ENCODE data around the gene TMCC2.

Gene TMCC2

GRCh38 chr1:205255941-205256780 lies 28.4 kb downstream of the TMCC2 start:
- Histone ChIP-seq H2BK5ac (ENCODE audit: low read depth, low read length, poor library complexity) (no peak overlapping the region), H3K14ac (ENCODE audit: low read length) (no peak overlapping the region), H3K79me2 (ENCODE audit: control insufficient read depth, insufficient read depth, low read length, poor library complexity) (no peaks in the 10 kb centered on the region), H3K4ac (ENCODE audit: low read depth, low read length) (no peak overlapping the region), H3K9me3 (ENCODE audit: insufficient read depth, low read depth, low read length) (no peaks in the 10 kb centered on the region), H2BK12ac (ENCODE audit: low read length) (no peak overlapping the region), H3K36me3 (ENCODE audit: control insufficient read depth in 1 of 2, insufficient read depth in 2 of 2, low read length in 2 of 2) (no peaks in the 10 kb centered on the region), H2BK120ac (ENCODE audit: insufficient read depth, low read length, poor library complexity) (no peak overlapping the region), H3K4me2 (ENCODE audit: low read length) (no peak overlapping the region), H4K91ac (ENCODE audit: low read depth, low read length) (no peak overlapping the region), H2AFZ (ENCODE audit: insufficient read depth, low read length, poor library complexity) (no peak overlapping the region), H3K4me1 (ENCODE audit: control insufficient read depth in 1 of 2, insufficient read depth in 2 of 2, low read length in 2 of 2) (peaks cover 12 to 17% of the 10 kb centered on the region in 2 experiments), H3K4me3 (ENCODE audit: low read depth, low read length) (no peak overlapping the region), H3K23ac (ENCODE audit: low read length) (no peak overlapping the region), H4K12ac (ENCODE audit: low read depth, low read length) (no peak overlapping the region), H3K27ac (ENCODE audit: low read depth, low read length) (no peak overlapping the region), H2AK5ac (ENCODE audit: low read length) (no peak overlapping the region), H3K18ac (ENCODE audit: low read length) (no peak overlapping the region), H3K27me3 (ENCODE audit: insufficient read depth, low read length) (no peaks in the 10 kb centered on the region), H3K79me1 (ENCODE audit: low read length) (peaks cover 9% of the 10 kb centered on the region), H4K8ac (ENCODE audit: low read depth, low read length) (no peak overlapping the region), H3K9ac (ENCODE audit: low read length) (no peak overlapping the region)
- WGBS (ENCODE audit: extremely low coverage, insufficient coverage, insufficient read length), result no CpG with 5 or more reads among the region's 8 CpGs
- DNase-seq, result peak; percentile 82 to 94

- H3K4me3 ChIP-seq (ENCODE audit: low read depth, low read length), result no peak overlapping the region
These were observed 29.3 kb downstream of the TMCC2 start for GRCh38 chr1:205256951-205257625.

GRCh38 chr1:205257735-205258134 lies 30.0 kb downstream of the TMCC2 start:
- H2AFZ ChIP-seq (ENCODE audit: insufficient read depth, low read length, poor library complexity), result no peak overlapping the region
- peak overlapping the region; percentile 68 for H4K91ac ChIP-seq (ENCODE audit: low read depth, low read length)
- H4K8ac ChIP-seq (ENCODE audit: low read depth, low read length), result no peak overlapping the region
- H3K27ac ChIP-seq (ENCODE audit: low read depth, low read length), result no peak overlapping the region
- peaks cover 11% of the 10 kb centered on the region for H3K79me1 ChIP-seq (ENCODE audit: low read length)
- no peak overlapping the region for H3K18ac ChIP-seq (ENCODE audit: low read length)
- no peak for DNase-seq
- H3K14ac ChIP-seq (ENCODE audit: low read length), result no peak overlapping the region
- H3K27me3 ChIP-seq (ENCODE audit: insufficient read depth, low read length), result no peaks in the 10 kb centered on the region
- H3K9me3 ChIP-seq (ENCODE audit: insufficient read depth, low read depth, low read length), result no peaks in the 10 kb centered on the region
- no peak overlapping the region for H3K4me2 ChIP-seq (ENCODE audit: low read length)
- no peak overlapping the region for H3K23ac ChIP-seq (ENCODE audit: low read length)
- H3K36me3 ChIP-seq (ENCODE audit: control insufficient read depth in 1 of 2, insufficient read depth in 2 of 2, low read length in 2 of 2), result no peaks in the 10 kb centered on the region
- peaks cover 16 to 24% of the 10 kb centered on the region in 2 experiments for H3K4me1 ChIP-seq (ENCODE audit: control insufficient read depth in 1 of 2, insufficient read depth in 2 of 2, low read length in 2 of 2)
- no peak overlapping the region for H4K12ac ChIP-seq (ENCODE audit: low read depth, low read length)
- H2BK120ac ChIP-seq (ENCODE audit: insufficient read depth, low read length, poor library complexity), result no peak overlapping the region
- WGBS (ENCODE audit: extremely low coverage, insufficient coverage, insufficient read length), result no CpG with 5 or more reads among the region's 2 CpGs
- H2BK5ac ChIP-seq (ENCODE audit: low read depth, low read length, poor library complexity), result no peak overlapping the region
- no peak overlapping the region for H3K4me3 ChIP-seq (ENCODE audit: low read depth, low read length)
- H3K4ac ChIP-seq (ENCODE audit: low read depth, low read length), result no peak overlapping the region
- no peak overlapping the region for H3K9ac ChIP-seq (ENCODE audit: low read length)
- H2AK5ac ChIP-seq (ENCODE audit: low read length), result no peak overlapping the region
- no peaks in the 10 kb centered on the region for H3K79me2 ChIP-seq (ENCODE audit: control insufficient read depth, insufficient read depth, low read length, poor library complexity)
- H2BK12ac ChIP-seq (ENCODE audit: low read length), result peak overlapping the region; percentile 15

More at GRCh38 chr1:205256951-205257625, 29.3 kb downstream of the TMCC2 start:
- Histone ChIP-seq H3K18ac (ENCODE audit: low read length) (no peak overlapping the region), H3K27ac (ENCODE audit: low read depth, low read length) (no peak overlapping the region), H2BK12ac (ENCODE audit: low read length) (peak overlapping the region; percentile 42), H4K91ac (ENCODE audit: low read depth, low read length) (peak overlapping the region; percentile 18), H2BK5ac (ENCODE audit: low read depth, low read length, poor library complexity) (no peak overlapping the region), H3K4me1 (ENCODE audit: control insufficient read depth in 1 of 2, insufficient read depth in 2 of 2, low read length in 2 of 2) (peaks cover 14 to 19% of the 10 kb centered on the region in 2 experiments), H4K8ac (ENCODE audit: low read depth, low read length) (no peak overlapping the region), H2BK120ac (ENCODE audit: insufficient read depth, low read length, poor library complexity) (no peak overlapping the region), H3K14ac (ENCODE audit: low read length) (no peak overlapping the region), H3K4ac (ENCODE audit: low read depth, low read length) (no peak overlapping the region), H4K12ac (ENCODE audit: low read depth, low read length) (no peak overlapping the region), H3K36me3 (ENCODE audit: control insufficient read depth in 1 of 2, insufficient read depth in 2 of 2, low read length in 2 of 2) (no peaks in the 10 kb centered on the region), H3K4me2 (ENCODE audit: low read length) (no peak overlapping the region), H2AFZ (ENCODE audit: insufficient read depth, low read length, poor library complexity) (no peak overlapping the region), H3K9ac (ENCODE audit: low read length) (no peak overlapping the region), H3K79me1 (ENCODE audit: low read length) (peaks cover 11% of the 10 kb centered on the region), H3K27me3 (ENCODE audit: insufficient read depth, low read length) (no peaks in the 10 kb centered on the region), H2AK5ac (ENCODE audit: low read length) (no peak overlapping the region), H3K9me3 (ENCODE audit: insufficient read depth, low read depth, low read length) (no peaks in the 10 kb centered on the region), H3K79me2 (ENCODE audit: control insufficient read depth, insufficient read depth, low read length, poor library complexity) (no peaks in the 10 kb centered on the region), H3K23ac (ENCODE audit: low read length) (no peak overlapping the region)
- DNase-seq, result no peak
- WGBS (ENCODE audit: extremely low coverage, insufficient coverage, insufficient read length), result no CpG with 5 or more reads among the region's 19 CpGs

GRCh38 chr1:205258261-205258691 lies 30.5 kb downstream of the TMCC2 start:
- H3K36me3 ChIP-seq (ENCODE audit: control insufficient read depth in 1 of 2, insufficient read depth in 2 of 2, low read length in 2 of 2), result no peaks in the 10 kb centered on the region
- H3K4ac ChIP-seq (ENCODE audit: low read depth, low read length), result no peak overlapping the region
- no peak overlapping the region for H3K4me2 ChIP-seq (ENCODE audit: low read length)
- H3K14ac ChIP-seq (ENCODE audit: low read length), result peak overlapping the region; percentile 2
- no peak overlapping the region for H3K23ac ChIP-seq (ENCODE audit: low read length)
- H3K79me2 ChIP-seq (ENCODE audit: control insufficient read depth, insufficient read depth, low read length, poor library complexity), result no peaks in the 10 kb centered on the region
- H2BK12ac ChIP-seq (ENCODE audit: low read length), result peak overlapping the region; percentile 83
- H3K27me3 ChIP-seq (ENCODE audit: insufficient read depth, low read length), result no peaks in the 10 kb centered on the region
- H4K91ac ChIP-seq (ENCODE audit: low read depth, low read length), result peak overlapping the region; percentile 68
- no CpG with 5 or more reads among the region's 7 CpGs for WGBS (ENCODE audit: extremely low coverage, insufficient coverage, insufficient read length)
- peak overlapping the region; percentile 67 for H2BK120ac ChIP-seq (ENCODE audit: insufficient read depth, low read length, poor library complexity)
- no peak overlapping the region for H3K18ac ChIP-seq (ENCODE audit: low read length)
- peaks cover 16 to 24% of the 10 kb centered on the region in 2 experiments for H3K4me1 ChIP-seq (ENCODE audit: control insufficient read depth in 1 of 2, insufficient read depth in 2 of 2, low read length in 2 of 2)
- no peak for DNase-seq
- no peaks in the 10 kb centered on the region for H3K9me3 ChIP-seq (ENCODE audit: insufficient read depth, low read depth, low read length)
- peak overlapping the region; percentile 17 for H4K8ac ChIP-seq (ENCODE audit: low read depth, low read length)
- no peak overlapping the region for H3K9ac ChIP-seq (ENCODE audit: low read length)
- H3K4me3 ChIP-seq (ENCODE audit: low read depth, low read length), result no peak overlapping the region
- H3K27ac ChIP-seq (ENCODE audit: low read depth, low read length), result peak overlapping the region; percentile 44
- peak overlapping the region; percentile 8 for H2AFZ ChIP-seq (ENCODE audit: insufficient read depth, low read length, poor library complexity)
- peaks cover 11% of the 10 kb centered on the region for H3K79me1 ChIP-seq (ENCODE audit: low read length)
- no peak overlapping the region for H4K12ac ChIP-seq (ENCODE audit: low read depth, low read length)
- peak overlapping the region; percentile 11 for H2BK5ac ChIP-seq (ENCODE audit: low read depth, low read length, poor library complexity)
- H2AK5ac ChIP-seq (ENCODE audit: low read length), result peak overlapping the region; percentile 55
